ENCODE measurements around the gene ADGRG1.
"Not testable (repeated sequence)": the region's sequence is repeated elsewhere in the genome, so short reads cannot be mapped to it uniquely, and the experiment has no call there.

The ADGRG1 gene

GRCh38 chr16:57668630-57669475 is 40.4 kb downstream of the ADGRG1 start:
- no peak for DNase-seq

GRCh38 chr16:57669476-57670162 is 41.2 kb downstream of the ADGRG1 start:
- no peak for DNase-seq

GRCh38 chr16:57670196-57670595 is 41.8 kb downstream of the ADGRG1 start:
- DNase-seq: no peak

- not testable (repeated sequence) for DNase-seq
Observed at GRCh38 chr16:57671451-57671850, 43.0 kb downstream of the ADGRG1 start.

DNA sequence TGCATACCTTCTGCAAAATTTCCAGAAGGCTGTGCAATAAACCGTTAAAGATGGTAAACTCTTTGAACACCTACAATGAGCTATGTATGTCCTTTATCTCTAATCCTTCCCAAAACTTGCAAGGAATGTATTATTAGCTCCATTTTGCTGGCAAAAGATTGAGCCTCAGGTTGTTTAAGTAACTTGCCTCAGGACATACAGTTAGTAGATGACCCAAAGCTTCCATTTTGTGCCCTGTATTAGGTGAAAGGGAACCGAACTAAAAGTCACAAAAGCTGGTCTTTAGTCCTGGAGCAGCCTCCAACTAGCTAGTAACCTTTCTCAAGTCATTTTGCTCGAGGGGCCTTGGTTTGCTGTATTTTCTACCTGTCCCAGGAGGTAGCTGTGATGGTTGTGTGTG is 44.0 kb downstream of the ADGRG1 start:
- no peak for DNase-seq

- DNase-seq: no peak
Observed at GRCh38 chr16:57672824-57673223, 44.4 kb downstream of the ADGRG1 start.

- DNase-seq: no peak
Observed at GRCh38 chr16:57675741-57676551, 47.5 kb downstream of the ADGRG1 start.

DNA sequence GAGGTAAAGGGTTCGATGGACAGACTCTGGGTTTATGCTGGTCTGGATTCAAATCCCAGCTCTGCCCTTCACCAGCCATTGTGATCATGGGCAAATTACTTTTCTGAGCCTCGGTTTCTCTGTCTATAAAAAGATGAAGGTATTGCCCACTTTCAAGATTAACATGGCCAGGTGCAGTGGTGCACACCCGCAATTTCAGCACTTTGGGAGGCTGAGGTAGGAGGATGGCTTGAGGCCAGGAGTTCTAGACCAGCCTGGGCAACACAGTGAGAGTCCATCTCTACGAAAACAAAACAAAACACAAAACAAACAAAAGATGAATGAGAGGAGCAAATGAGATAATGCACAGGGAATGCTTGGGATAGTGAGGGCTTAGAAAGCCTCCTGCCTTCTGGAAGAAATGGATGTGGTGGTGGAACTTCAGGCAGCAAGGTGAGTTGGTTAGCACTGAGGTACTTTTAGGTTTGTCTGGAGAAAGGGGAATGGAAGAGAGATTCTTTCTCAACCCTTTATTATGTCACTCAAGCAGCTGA is 48.2 kb downstream of the ADGRG1 start:
- no peak for DNase-seq

- no peak for DNase-seq
Observed at GRCh38 chr16:57677622-57678369, 49.4 kb downstream of the ADGRG1 start.

GRCh38 chr16:57679016-57679415 is 50.6 kb downstream of the ADGRG1 start:
- DNase-seq: no peak

- DNase-seq: no peak
Observed at GRCh38 chr16:57679767-57680482, 51.5 kb downstream of the ADGRG1 start.

DNA sequence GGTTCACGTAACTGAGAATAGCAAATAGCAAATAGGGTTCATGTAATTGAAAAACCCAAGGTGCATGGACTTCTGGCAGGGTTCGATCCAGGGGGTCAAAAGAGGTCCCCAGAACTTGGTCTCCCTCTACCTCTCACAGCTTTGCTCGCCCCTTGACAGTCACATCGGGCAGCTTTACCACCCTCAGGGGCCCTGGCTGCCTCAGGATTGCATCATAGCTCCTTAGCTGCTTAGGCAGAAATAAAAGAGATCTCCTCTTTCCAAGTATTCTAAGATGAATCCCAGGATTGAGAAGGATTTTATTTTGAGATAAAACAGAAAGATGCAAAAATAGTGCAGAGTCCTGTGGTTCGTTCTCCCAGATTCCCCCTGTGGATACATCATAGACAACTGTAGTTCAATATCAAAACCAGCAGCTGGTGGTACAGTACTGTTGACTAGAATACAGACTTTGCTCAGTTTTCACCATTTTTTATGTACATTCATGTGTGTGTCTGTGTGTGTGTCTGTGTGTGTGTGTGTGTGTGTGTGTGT is 52.5 kb downstream of the ADGRG1 start:
- no peak for DNase-seq

DNA sequence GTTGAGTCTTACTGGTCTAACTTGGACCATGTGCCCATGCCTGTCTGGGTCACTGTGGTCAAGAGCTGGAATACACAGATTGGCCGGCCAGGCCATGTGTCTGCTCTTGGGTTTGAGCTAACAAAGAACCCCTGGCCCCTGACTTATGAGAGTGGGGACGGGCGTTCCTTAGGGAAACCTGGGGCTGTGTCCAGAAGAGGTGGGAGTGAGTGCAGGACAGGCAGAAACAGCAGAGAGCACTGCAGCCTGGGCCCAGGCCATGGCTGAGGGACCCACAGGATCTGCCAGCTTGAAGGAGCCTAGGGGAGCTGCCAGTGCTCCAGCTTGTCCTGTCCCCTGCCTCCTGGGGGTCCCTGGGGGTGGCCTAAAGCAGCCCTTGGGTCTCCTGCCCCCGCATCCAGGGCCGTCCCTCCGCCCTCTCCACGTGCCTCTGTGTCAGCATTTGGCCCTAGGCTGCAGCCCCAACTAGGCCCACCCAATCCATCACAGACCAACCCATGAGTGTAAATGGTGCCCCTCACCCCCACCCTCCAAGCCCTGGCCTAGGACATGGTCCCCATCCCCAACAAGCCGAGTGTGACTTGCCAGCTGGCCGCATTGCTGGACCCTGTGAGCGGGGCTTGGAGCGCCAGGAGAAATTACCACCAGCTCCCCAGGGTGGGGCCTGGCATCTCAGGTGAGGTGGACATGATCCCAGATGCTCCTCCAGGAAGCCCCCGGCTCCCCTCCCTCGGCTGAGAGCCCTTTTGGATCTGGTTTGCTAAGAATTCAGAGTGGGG is 53.7 kb downstream of the ADGRG1 start:
- no peak for DNase-seq

- DNase-seq: no peak
Observed at GRCh38 chr16:57682809-57683635, 54.6 kb downstream of the ADGRG1 start.

- DNase-seq: no peak
Observed at GRCh38 chr16:57683636-57684545, 55.5 kb downstream of the ADGRG1 start.

GRCh38 chr16:57684626-57685358 is 56.4 kb downstream of the ADGRG1 start:
- no peak for DNase-seq

DNA sequence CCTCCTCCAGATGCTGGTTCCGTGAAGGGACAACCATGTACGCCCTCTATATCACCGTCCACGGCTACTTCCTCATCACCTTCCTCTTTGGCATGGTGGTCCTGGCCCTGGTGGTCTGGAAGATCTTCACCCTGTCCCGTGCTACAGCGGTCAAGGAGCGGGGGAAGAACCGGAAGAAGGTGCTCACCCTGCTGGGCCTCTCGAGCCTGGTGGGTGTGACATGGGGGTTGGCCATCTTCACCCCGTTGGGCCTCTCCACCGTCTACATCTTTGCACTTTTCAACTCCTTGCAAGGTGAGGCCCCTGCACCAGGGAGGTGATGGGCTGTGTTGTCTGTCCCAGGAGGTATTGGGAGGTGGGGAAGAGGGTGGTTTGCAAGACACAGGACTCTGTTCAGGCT is 57.2 kb downstream of the ADGRG1 start:
- DNase-seq: no peak

DNA sequence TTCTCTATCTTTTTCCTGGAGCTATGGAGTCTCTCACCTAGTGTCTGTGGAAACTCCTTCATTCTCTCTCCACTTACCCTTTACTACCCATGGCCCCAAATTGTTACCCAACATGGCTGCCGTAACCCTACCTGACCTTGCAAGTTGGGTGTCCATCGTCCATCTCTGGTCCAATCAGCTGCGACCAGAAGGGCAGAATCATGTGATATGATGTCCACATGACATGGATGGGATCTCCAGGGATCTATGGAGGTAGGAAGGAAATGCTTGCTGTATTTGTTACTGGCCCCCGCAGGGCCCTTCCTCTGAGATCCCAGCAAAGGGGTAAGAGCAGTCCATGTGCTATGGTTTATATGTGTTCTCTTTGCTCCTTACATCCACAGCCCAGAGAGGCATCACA is 58.1 kb downstream of the ADGRG1 start:
- DNase-seq: no peak
